ENCODE results near the gene PHLDA2. TPM values are rescaled to one million over a fixed set of nuclear protein-coding genes. Genes with fewer than 3 reads are reported as not detected.
A peak's percentile ranks its signal among the peaks of the same experiment; 100 is the strongest.

The PHLDA2 gene
- total and polyA plus RNA-seq, 9 of the 15 experiments (the other 6 are each of a cell fraction or from before 2014, with no cell fraction given) = 0.43 to 42.4 (median 4.7) TPM

- TF ChIP-seq MGA (IDR thresholded peaks at IDR 0.05) (no peak), LCOR (CRISPR knock-in tag; IDR thresholded peaks at IDR 0.05) (no peak), DPF2 (IDR thresholded peaks at IDR 0.05) (no peak), HNRNPK (IDR thresholded peaks at IDR 0.05; ENCODE audit: low read depth, low read length, poor library complexity, severe bottlenecking) (no peak), ZBTB34 (CRISPR knock-in tag; IDR thresholded peaks at IDR 0.05) (no peak), PML (IDR thresholded peaks at IDR 0.05; ENCODE audit: low read length) (0 out of 2 replicates have a peak, but pooled peaks have one; percentile 10), ELF2 (CRISPR knock-in tag; IDR thresholded peaks at IDR 0.05) (no peak), CC2D1A (IDR thresholded peaks at IDR 0.05) (no peak), TCF7L2 (IDR thresholded peaks at IDR 0.05; ENCODE audit: low read depth, low read length) (no peak), BCOR (IDR thresholded peaks at IDR 0.05) (no peak), EWSR1 (IDR thresholded peaks at IDR 0.05; ENCODE audit: borderline replicate concordance, low read depth, partially characterized antibody) (no peak), SUPT5H (IDR thresholded peaks at IDR 0.05) (peak; percentile 62; the same call in 1 of the 2 replicates), STAT6 (CRISPR knock-in tag; IDR thresholded peaks at IDR 0.05) (no peak)
These were observed 13.9 kb upstream of the PHLDA2 start (continued) for GRCh38 chr11:2942872-2943710.

All from K562 (cell line).